ENCODE results near the gene GRM7.

GRM7 gene

GRCh38 chr3:7290077-7290825, 429.3 kb downstream of the GRM7 start:
- Histone ChIP-seq H3K36me3 (replicated peaks; ENCODE audit: low read depth, low read length) (no peaks in the 10 kb centered on the region), H3K79me2 (ENCODE audit: low read length) (no peaks in the 10 kb centered on the region), H3K9me3 (ENCODE audit: insufficient read depth, low read length) (no peaks in the 10 kb centered on the region), H3K4me2 (ENCODE audit: low read length) (no peak overlapping the region), H3K27ac (ENCODE audit: low read length) (no peak overlapping the region), H2AFZ (ENCODE audit: low read depth, low read length) (no peak overlapping the region), H4K20me1 (ENCODE audit: insufficient read depth, low read length) (no peaks in the 10 kb centered on the region), H3K4me3 (ENCODE audit: low read length) (no peak overlapping the region), H3K27me3 (ENCODE audit: low read depth, low read length) (no peaks in the 10 kb centered on the region), H3K9ac (ENCODE audit: low read length) (no peak overlapping the region), H3K4me1 (ENCODE audit: low read length) (no peaks in the 10 kb centered on the region)
- TF ChIP-seq CTCF (IDR thresholded peaks at IDR 0.05; ENCODE audit: low read depth, low read length): no peak
- no peak for TF ChIP-seq EZH2phosphoT487 (IDR thresholded peaks at IDR 0.05; ENCODE audit: low read depth)

DNA sequence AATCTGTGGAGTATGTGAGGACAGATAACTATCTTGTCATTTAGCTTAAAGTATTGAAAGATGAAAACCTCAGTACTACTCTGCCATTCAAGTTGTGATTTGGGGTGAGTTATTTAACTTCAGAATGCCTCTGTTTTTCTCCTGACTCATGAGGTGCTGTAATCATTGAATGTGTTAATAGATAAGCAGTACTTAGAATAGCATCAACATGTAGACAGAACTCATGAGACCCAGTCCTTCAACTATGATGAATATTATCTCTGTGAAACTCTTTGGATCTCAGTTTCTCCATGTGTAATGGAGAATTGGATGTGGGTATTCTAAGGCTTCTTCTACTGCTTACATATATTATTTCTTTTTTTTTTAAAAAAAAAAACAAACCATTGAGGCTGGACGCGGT, 431.4 kb downstream of the GRM7 start:
- Histone ChIP-seq H3K27me3 (ENCODE audit: low read depth, low read length) (no peaks in the 10 kb centered on the region), H3K79me2 (ENCODE audit: low read length) (no peaks in the 10 kb centered on the region), H3K27ac (ENCODE audit: low read length) (no peak overlapping the region), H2AFZ (ENCODE audit: low read depth, low read length) (no peak overlapping the region), H3K4me2 (ENCODE audit: low read length) (no peak overlapping the region), H3K4me1 (ENCODE audit: low read length) (no peaks in the 10 kb centered on the region), H3K36me3 (replicated peaks; ENCODE audit: low read depth, low read length) (no peaks in the 10 kb centered on the region), H3K4me3 (ENCODE audit: low read length) (no peak overlapping the region), H4K20me1 (ENCODE audit: insufficient read depth, low read length) (no peaks in the 10 kb centered on the region), H3K9ac (ENCODE audit: low read length) (no peak overlapping the region), H3K9me3 (ENCODE audit: insufficient read depth, low read length) (no peaks in the 10 kb centered on the region)
- TF ChIP-seq EZH2phosphoT487 (IDR thresholded peaks at IDR 0.05; ENCODE audit: low read depth) (no peak), CTCF (IDR thresholded peaks at IDR 0.05; ENCODE audit: low read depth, low read length) (no peak)

DNA sequence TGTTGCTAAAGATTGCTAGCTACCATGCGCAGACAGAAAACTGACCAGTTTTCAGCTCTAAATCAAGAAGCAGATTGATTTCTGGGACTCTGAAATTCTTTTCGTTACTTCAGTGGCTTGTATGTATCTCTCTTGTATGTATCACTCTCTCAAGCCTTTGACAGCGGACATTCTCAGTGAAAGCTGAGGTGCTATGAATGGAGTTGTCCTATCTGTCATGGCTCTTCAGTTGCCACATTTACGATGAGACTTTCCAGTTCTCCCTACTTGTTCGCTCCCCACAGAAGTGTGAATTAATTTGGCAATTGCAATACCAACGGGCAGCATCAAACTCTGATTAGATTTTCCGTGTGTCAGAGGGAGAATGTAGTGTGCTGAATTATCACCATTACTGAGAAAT, 432.4 kb downstream of the GRM7 start:
- Histone ChIP-seq H3K4me3 (ENCODE audit: low read length) (no peak overlapping the region), H3K9ac (ENCODE audit: low read length) (no peak overlapping the region), H2AFZ (ENCODE audit: low read depth, low read length) (no peak overlapping the region), H3K4me2 (ENCODE audit: low read length) (no peak overlapping the region), H4K20me1 (ENCODE audit: insufficient read depth, low read length) (no peaks in the 10 kb centered on the region), H3K9me3 (ENCODE audit: insufficient read depth, low read length) (no peaks in the 10 kb centered on the region), H3K36me3 (replicated peaks; ENCODE audit: low read depth, low read length) (no peaks in the 10 kb centered on the region), H3K27ac (ENCODE audit: low read length) (no peak overlapping the region), H3K27me3 (ENCODE audit: low read depth, low read length) (no peaks in the 10 kb centered on the region), H3K79me2 (ENCODE audit: low read length) (no peaks in the 10 kb centered on the region), H3K4me1 (ENCODE audit: low read length) (no peaks in the 10 kb centered on the region)
- TF ChIP-seq CTCF (IDR thresholded peaks at IDR 0.05; ENCODE audit: low read depth, low read length) (no peak), EZH2phosphoT487 (IDR thresholded peaks at IDR 0.05; ENCODE audit: low read depth) (no peak)

GRCh38 chr3:7305561-7305960, 444.6 kb downstream of the GRM7 start:
- H4K20me1 ChIP-seq (ENCODE audit: insufficient read depth, low read length): no peaks in the 10 kb centered on the region
- no peak overlapping the region for H2AFZ ChIP-seq (ENCODE audit: low read depth, low read length)
- H3K36me3 ChIP-seq (replicated peaks; ENCODE audit: low read depth, low read length): peaks cover 2% of the 10 kb centered on the region
- H3K4me2 ChIP-seq (ENCODE audit: low read length): no peak overlapping the region
- H3K9me3 ChIP-seq (ENCODE audit: insufficient read depth, low read length): no peaks in the 10 kb centered on the region
- H3K27ac ChIP-seq (ENCODE audit: low read length): no peak overlapping the region
- H3K9ac ChIP-seq (ENCODE audit: low read length): no peak overlapping the region
- no peaks in the 10 kb centered on the region for H3K4me1 ChIP-seq (ENCODE audit: low read length)
- H3K79me2 ChIP-seq (ENCODE audit: low read length): no peaks in the 10 kb centered on the region
- TF ChIP-seq CTCF (IDR thresholded peaks at IDR 0.05; ENCODE audit: low read depth, low read length) (no peak), EZH2phosphoT487 (IDR thresholded peaks at IDR 0.05; ENCODE audit: low read depth) (no peak)
- H3K27me3 ChIP-seq (ENCODE audit: low read depth, low read length): no peaks in the 10 kb centered on the region
- H3K4me3 ChIP-seq (ENCODE audit: low read length): no peak overlapping the region
